ENCODE results near the gene SFMBT2.

DNA sequence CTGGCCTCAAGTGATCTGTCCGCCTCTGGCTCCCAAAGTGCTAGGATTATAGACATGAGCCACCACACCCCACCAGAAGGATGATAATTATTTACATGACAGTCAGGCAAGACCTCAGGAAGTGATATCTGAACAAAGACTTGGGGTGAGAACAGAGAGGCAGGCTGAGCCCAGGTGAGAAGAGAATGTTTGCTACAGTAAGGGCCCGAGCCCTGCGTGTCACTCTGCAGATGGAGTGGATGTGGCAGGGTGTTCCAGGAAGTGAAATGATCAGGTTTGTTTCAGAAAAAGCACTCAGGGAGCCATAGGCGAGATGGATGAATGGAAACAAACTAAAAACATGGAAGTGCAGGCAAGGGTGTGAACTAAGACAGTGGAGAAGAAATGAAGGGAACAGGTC is 22.2 kb downstream of the SFMBT2 start:
- TF ChIP-seq, protein P1, sequence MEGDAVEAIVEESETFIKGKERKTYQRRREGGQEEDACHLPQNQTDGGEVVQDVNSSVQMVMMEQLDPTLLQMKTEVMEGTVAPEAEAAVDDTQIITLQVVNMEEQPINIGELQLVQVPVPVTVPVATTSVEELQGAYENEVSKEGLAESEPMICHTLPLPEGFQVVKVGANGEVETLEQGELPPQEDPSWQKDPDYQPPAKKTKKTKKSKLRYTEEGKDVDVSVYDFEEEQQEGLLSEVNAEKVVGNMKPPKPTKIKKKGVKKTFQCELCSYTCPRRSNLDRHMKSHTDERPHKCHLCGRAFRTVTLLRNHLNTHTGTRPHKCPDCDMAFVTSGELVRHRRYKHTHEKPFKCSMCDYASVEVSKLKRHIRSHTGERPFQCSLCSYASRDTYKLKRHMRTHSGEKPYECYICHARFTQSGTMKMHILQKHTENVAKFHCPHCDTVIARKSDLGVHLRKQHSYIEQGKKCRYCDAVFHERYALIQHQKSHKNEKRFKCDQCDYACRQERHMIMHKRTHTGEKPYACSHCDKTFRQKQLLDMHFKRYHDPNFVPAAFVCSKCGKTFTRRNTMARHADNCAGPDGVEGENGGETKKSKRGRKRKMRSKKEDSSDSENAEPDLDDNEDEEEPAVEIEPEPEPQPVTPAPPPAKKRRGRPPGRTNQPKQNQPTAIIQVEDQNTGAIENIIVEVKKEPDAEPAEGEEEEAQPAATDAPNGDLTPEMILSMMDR (conservative IDR thresholded peaks at IDR 0.05; ENCODE audit: low read depth, low read length): no peak
- TF ChIP-seq RFX5 (IDR thresholded peaks at IDR 0.05; ENCODE audit: low read depth, low read length) (no peak), POLR2A (IDR thresholded peaks at IDR 0.05; ENCODE audit: low read depth, low read length) (no peak), FOS (IDR thresholded peaks at IDR 0.05; ENCODE audit: low read depth, low read length) (no peak), MXI1 (IDR thresholded peaks at IDR 0.05; ENCODE audit: borderline replicate concordance, low read depth, low read length) (no peak), NFE2L2 (IDR thresholded peaks at IDR 0.05; ENCODE audit: low read depth, low read length) (no peak), MAZ (IDR thresholded peaks at IDR 0.05; ENCODE audit: borderline replicate concordance, low read depth, low read length) (no peak), MAFK (IDR thresholded peaks at IDR 0.05; ENCODE audit: low read depth, low read length) (no peak)
- TF ChIP-seq, protein P2, sequence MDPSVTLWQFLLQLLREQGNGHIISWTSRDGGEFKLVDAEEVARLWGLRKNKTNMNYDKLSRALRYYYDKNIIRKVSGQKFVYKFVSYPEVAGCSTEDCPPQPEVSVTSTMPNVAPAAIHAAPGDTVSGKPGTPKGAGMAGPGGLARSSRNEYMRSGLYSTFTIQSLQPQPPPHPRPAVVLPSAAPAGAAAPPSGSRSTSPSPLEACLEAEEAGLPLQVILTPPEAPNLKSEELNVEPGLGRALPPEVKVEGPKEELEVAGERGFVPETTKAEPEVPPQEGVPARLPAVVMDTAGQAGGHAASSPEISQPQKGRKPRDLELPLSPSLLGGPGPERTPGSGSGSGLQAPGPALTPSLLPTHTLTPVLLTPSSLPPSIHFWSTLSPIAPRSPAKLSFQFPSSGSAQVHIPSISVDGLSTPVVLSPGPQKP (IDR thresholded peaks at IDR 0.05; ENCODE audit: borderline replicate concordance, low read depth, low read length): no peak

All from IMR-90 (cell line).